Activated CD4-positive, alpha-beta T cell treated with anti-CD3 and anti-CD28 coated beads, Interleukin-2, amount 50 U/mL, for 16 hours (primary cell): ENCODE measurements around the gene NAV2.
"Not testable (repeated sequence)": the region's sequence is repeated elsewhere in the genome, so short reads cannot be mapped to it uniquely, and the experiment has no call there.

Experiments
- DNase-seq: peaks from one replicate; pipeline ENCODE4 v3.0.0-alpha.2; 2020

The NAV2 gene

GRCh38 chr11:19907008-19907579 is 194.5 kb downstream of the NAV2 start:
- DNase-seq, result peak; percentile 2

GRCh38 chr11:19907839-19908238 is 195.2 kb downstream of the NAV2 start:
- DNase-seq, result no peak

GRCh38 chr11:19910931-19911330 is 198.3 kb downstream of the NAV2 start:
- DNase-seq, result no peak

GRCh38 chr11:19912115-19912957 is 199.7 kb downstream of the NAV2 start:
- DNase-seq, result no peak

GRCh38 chr11:19912958-19913892 is 200.6 kb downstream of the NAV2 start:
- no peak for DNase-seq

GRCh38 chr11:19913893-19914249 is 201.2 kb downstream of the NAV2 start:
- no peak for DNase-seq

GRCh38 chr11:19915808-19916207 is 203.2 kb downstream of the NAV2 start:
- DNase-seq, result no peak

GRCh38 chr11:19917069-19917468 is 204.4 kb downstream of the NAV2 start:
- no peak for DNase-seq

GRCh38 chr11:19918302-19919049 is 205.8 kb downstream of the NAV2 start:
- no peak for DNase-seq

GRCh38 chr11:19919050-19919561 is 206.5 kb downstream of the NAV2 start:
- DNase-seq, result no peak

- DNase-seq, result no peak
Measured at GRCh38 chr11:19920982-19921381, 208.3 kb downstream of the NAV2 start.

GRCh38 chr11:19921976-19922688 is 209.5 kb downstream of the NAV2 start:
- DNase-seq, result no peak

GRCh38 chr11:19922689-19923035 is 210.0 kb downstream of the NAV2 start:
- DNase-seq, result no peak

GRCh38 chr11:19923626-19924025 is 211.0 kb downstream of the NAV2 start:
- DNase-seq, result no peak

GRCh38 chr11:19924311-19924710 is 211.7 kb downstream of the NAV2 start:
- no peak for DNase-seq

- DNase-seq, result no peak
Measured at GRCh38 chr11:19924716-19925115, 212.1 kb downstream of the NAV2 start.

GRCh38 chr11:19927403-19927802 is 214.8 kb downstream of the NAV2 start:
- DNase-seq, result not testable (repeated sequence)

GRCh38 chr11:19929147-19929546 is 216.5 kb downstream of the NAV2 start:
- no peak for DNase-seq

GRCh38 chr11:19929655-19930054 is 217.0 kb downstream of the NAV2 start:
- DNase-seq, result no peak

- DNase-seq, result no peak
Measured at GRCh38 chr11:19931141-19931770, 218.6 kb downstream of the NAV2 start.

- no peak for DNase-seq
Measured at GRCh38 chr11:19931771-19932369, 219.2 kb downstream of the NAV2 start.
